ENCODE data around the gene LYRM7.

- TF ChIP-seq CTCF (IDR thresholded peaks at IDR 0.05; ENCODE audit: low read depth, low read length, poor library complexity, severe bottlenecking) (no peak), EZH2phosphoT487 (IDR thresholded peaks at IDR 0.05; ENCODE audit: borderline replicate concordance, low read length) (no peak)
Measured at GRCh38 chr5:131226899-131227298, 56.2 kb downstream of the LYRM7 start.
